DMS114 treated with DMSO at 0.1 percent for 48 hours (cell line): ENCODE data around the gene DDIT4L.
"Not testable (repeated sequence)": the region's sequence is repeated elsewhere in the genome, so short reads cannot be mapped to it uniquely, and the experiment has no call there.

Experiments used
- DNase-seq: peaks from one replicate; lab custom pipeline; 2025; ENCODE audit not compliant: unreplicated experiment; lab: John Stamatoyannopoulos, UW

DDIT4L gene

DNA sequence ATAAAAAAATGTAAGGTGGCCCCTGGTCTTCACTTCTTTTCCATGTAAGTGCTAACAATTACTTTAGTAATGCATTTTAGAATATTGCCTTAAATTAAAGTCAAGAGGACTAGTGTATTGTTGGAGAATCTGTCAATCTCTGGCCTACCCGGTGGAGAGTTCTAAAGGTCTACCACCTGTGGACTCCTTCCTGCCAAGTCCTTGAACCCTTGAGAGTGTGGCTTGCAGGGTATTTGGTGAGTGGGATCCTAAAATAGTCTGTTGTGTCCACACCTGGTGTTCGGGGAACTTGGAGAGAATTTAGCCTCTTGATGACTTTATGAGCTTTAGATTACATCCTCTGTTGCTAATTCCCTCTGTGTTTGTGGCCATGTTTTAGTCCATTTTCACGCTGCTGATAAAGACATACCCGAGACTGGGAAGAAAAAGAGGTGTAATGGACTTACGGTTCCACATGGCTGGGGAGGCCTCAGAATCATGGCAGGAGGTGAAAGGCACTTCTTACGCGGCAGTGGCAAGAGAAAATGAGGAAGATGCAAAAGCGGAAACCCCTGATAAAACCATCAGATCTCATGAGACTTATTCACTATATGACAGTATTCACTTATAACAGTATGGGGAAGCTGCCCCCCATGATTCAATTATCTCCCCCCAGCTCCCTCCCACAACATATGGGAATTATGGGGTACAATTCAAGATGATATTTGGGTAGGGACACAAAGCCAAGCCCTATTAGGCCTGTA, 23.8 kb downstream of the DDIT4L start:
- DNase-seq, result no peak

DNA sequence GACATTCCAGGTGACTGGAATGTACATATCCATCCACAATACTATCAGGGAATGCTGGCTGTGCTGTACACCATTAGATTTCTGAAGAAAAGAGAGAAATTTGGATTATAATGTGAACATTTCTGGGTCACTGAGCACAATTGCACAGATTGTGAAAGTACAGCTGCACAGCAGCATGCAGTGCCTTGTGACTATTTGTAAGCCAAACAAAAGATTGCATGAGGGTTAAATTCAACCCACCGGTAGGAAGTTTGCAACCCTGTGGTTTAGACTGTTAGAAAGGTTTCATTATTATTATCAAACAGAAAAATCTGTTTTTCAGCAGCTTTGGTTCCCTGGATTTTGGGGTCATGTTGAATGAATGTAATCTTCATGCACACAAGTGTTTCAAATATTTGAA, 24.5 kb downstream of the DDIT4L start:
- no peak for DNase-seq

DNA sequence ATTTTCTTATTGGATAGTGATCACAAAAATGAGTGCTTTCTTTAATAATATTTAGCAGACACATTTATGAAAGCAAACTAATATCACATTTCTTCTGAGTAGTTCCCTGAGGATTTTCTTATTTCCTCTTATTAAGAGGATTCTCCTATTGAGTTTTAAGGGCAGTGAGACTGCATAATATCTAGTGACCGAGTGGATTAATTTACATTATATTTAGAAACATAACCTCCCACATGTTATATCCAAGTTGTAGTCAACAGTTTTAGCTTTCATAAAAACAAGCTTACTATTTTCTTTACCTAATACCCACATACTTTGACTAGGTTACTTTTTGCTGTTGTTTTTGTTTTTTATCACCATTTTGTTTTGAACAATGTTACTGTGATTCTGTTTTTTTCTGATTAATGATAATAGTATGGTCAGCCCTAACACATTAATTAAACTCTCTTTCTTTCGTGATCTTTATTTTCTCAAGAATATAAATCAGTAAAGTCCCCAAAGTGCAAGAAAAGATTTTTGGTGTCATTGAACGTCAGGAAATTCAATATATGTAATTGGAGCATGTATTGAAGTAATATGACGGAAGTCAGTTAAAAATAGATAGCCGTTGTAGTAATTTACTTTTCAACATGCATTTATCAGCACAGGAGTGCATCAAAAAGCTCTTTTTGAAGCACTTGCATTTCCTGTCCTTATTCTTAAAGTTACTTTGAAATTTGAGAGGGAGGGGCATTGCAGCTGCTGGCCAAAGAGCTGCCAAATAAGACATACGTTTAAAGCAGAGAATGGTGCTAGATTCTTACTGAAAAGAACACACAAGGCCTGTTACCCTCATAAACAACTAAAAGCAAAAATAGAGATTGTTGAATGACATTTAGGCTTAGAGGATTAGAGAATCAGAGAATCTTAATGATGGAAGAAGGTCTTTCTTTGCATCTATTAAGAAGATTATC, 25.2 kb downstream of the DDIT4L start:
- no peak for DNase-seq

DNA sequence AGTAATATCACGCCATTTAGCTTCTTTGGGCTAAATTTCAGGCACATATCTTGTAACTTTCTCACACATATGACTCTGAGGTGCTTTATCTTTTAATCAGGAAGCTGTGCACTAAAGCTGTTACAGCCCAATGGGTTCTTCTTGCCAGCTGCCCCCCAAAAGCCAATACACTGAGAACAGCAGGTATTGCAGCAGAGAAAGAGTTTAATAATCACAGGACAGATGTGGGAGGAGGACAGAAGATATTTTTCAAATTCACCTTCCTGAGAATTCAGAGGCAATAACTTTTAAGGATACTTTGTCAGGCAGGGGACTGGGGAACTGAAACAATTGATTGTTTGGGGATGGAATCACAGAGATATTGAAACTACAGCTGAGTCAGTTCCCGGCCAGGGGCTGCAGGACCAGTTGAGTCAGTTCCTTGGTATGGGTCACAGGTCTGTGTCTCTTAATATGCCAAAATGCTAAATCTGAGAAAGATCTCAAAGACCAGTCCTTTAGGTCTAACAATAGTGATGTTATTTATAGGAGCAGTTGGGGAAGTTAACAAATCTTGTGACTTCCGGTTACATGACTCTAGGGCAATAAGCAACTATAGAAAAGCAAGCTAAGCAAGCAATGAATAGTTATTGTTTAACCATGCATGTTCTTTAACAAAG, 28.1 kb downstream of the DDIT4L start:
- DNase-seq, result no peak

DNA sequence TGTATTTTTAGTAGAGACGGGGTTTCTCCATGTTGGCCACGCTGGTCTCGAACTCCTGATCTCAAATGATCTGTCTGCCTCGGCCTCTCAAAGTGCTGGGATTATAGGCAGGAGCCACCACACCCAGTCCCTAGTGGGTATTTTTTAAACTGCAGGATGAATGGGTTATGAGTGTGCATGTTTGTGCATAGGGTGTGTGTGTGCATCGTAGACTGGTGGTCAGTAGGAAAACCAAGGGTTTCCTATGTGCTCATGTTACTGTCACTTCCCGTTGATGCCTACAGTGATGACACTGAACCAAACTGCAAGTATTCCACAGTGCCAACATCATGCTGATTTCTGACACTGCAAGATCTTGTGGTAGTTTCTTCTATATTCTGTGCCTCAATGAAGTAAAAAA, 41.1 kb downstream of the DDIT4L start:
- DNase-seq, result no peak

DNA sequence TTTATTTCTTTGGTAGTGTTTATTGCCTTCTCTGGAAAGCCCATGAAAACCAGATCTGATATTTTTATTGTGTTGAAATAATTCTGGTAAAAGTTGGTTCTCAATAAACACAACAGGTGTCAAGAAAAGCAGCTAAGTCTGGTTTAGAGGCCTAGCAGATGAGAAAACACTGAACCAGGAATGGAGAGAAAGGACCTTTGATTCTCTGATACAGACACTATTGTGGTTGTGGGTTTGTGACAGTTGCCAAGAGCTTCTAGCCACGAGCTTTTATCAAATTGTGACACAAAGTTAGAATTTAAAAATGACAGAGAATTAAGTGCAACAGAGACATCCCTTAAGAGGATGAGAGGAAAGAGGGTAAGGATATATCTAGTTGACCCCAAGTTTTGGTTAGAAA, 42.6 kb downstream of the DDIT4L start:
- DNase-seq, result no peak

DNA sequence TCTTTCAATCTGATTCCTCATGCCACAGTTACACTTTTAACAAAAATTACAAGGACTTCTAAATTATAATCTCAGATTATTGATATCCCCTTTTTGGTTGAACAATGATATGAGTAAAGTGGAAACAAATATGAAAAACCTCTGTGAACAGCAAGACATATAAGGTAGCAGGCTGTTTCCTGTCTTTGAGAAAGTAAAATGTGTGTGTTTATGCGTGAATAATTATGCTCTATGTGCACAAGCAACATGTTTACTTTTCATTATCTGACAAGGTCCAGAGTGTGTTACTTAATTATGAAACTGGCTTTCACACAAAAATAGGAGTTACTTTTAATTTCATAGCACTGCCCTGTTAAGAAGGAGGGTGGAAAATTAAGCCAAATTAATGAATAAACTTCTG, 43.1 kb downstream of the DDIT4L start:
- DNase-seq, result no peak

DNA sequence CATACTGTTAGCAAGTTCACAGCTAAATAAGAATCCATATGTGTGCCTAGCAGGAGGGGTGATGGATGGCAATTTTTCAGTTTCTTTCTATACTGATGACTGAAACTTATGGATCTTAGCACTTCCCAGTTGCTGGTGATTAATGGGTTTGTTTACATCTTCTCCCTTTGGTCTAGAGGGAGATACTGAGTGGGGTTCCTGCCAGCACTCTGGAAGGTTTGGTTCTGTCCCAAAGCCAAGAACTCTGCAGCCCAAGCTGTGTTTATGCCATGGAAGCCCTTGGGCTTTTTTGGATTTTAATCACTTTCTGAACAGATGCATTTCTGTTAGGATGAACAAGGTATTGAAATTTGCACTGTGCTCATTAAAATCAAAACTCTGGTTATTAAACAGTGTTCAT, 43.5 kb downstream of the DDIT4L start:
- no peak for DNase-seq

DNA sequence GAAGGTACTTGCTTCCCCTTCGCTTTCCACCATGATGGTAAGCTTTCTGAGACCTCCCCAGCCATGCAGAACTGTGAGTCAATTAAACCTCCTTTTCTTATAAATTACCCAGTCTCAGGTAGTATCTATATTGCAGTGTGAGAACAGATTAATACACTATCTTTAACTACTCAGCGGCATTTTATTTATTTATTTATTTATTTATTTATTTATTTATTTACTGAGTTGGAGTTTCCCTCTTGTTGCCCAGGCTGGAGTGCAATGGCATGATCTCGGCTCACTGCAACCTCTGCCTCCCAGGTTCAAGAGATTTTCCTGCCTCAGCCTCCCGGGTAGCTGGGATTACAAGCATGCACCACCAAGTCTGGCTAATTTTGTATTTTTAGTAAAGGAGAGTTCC, 52.9 kb downstream of the DDIT4L start:
- not testable (repeated sequence) for DNase-seq
